Measurements from ENCODE around the gene PER1. TPM values are rescaled to one million over a fixed set of nuclear protein-coding genes. Genes with fewer than 3 reads are reported as not detected.

Gene PER1
- total RNA-seq (2022; extraction: Qiagen RNA extraction), result 49.3 to 55.5 TPM (median 53.3 TPM) in 5 replicates

GRCh38 chr17:8152112-8152775 lies at the start of gene PER1:
TSS of gene PER1 (minus strand) at chr17:8152404. CDS start at chr17:8150706, 1,698 bp downstream.

GRCh38 chr17:8189711-8190477 lies 37.7 kb upstream of the PER1 start, which contains the start of gene BORCS6:
TSS of gene BORCS6 (minus strand) at chr17:8190180. CDS start at chr17:8190140, 40 bp downstream.

GRCh38 chr17:8176197-8176940 lies 24.2 kb upstream of the PER1 start, which contains the start of gene TMEM107:
TSS of gene TMEM107 (minus strand) at chr17:8176380. CDS start at chr17:8176286, 94 bp downstream.

GRCh38 chr17:8162233-8162996 lies 10.2 kb upstream of the PER1 start, which contains the start of gene VAMP2:
TSS of gene VAMP2 (minus strand) at chr17:8162948. CDS start at chr17:8162879, 69 bp downstream.

GRCh38 chr17:8123695-8124349 lies 28.4 kb downstream of the PER1 start, which contains the start of gene HES7:
TSS of gene HES7 (minus strand) at chr17:8124106. CDS start at chr17:8124084, 22 bp downstream.

GRCh38 chr17:8117980-8118768 lies 34.0 kb downstream of the PER1 start, which contains the start of gene ALOXE3:
TSS of gene ALOXE3 (minus strand) at chr17:8118514. CDS start at chr17:8117990, 524 bp downstream.

Other genes with a start within 250 kb of the PER1 start
- 1.00 to 3.4 TPM (median 1.4 TPM) in 5 replicates for gene RNF227, start 236.1 kb downstream of the PER1 start, total RNA-seq (2022; extraction: Qiagen RNA extraction)
- gene KCNAB3, start 222.5 kb downstream of the PER1 start, total RNA-seq (2022; extraction: Qiagen RNA extraction), result 1.9 to 2.9 TPM (median 2.7 TPM) in 5 replicates
- gene TRAPPC1, start 220.5 kb downstream of the PER1 start, total RNA-seq (2022; extraction: Qiagen RNA extraction), result 302 to 325 TPM (median 321 TPM) in 5 replicates
- gene CNTROB, start 220.2 kb downstream of the PER1 start, total RNA-seq (2022; extraction: Qiagen RNA extraction), result 38.2 to 41.1 TPM (median 40.0 TPM) in 5 replicates
- gene GUCY2D, start 149.8 kb downstream of the PER1 start, total RNA-seq (2022; extraction: Qiagen RNA extraction), result 0.28 to 0.52 TPM (median 0.36 TPM) in 4 of 5 replicates, not detected in the other
- 0.21 to 0.48 TPM (median 0.31 TPM) in 5 replicates for gene ALOX15B, start 113.3 kb downstream of the PER1 start, total RNA-seq (2022; extraction: Qiagen RNA extraction)
- 1.2 to 1.6 TPM (median 1.4 TPM) in 5 replicates for gene ALOX12B, start 64.7 kb downstream of the PER1 start, total RNA-seq (2022; extraction: Qiagen RNA extraction)
- gene ALOXE3, start 33.9 kb downstream of the PER1 start, total RNA-seq (2022; extraction: Qiagen RNA extraction), result 6.3 to 10.0 TPM (median 6.4 TPM) in 5 replicates
- 1.6 to 5.3 TPM (median 4.8 TPM) in 5 replicates for gene HES7, start 28.3 kb downstream of the PER1 start, total RNA-seq (2022; extraction: Qiagen RNA extraction)
- 23.5 to 31.4 TPM (median 28.1 TPM) in 5 replicates for gene VAMP2, start 10.5 kb upstream of the PER1 start, total RNA-seq (2022; extraction: Qiagen RNA extraction)
- 20.0 to 21.8 TPM (median 20.6 TPM) in 5 replicates for gene TMEM107, start 24.0 kb upstream of the PER1 start, total RNA-seq (2022; extraction: Qiagen RNA extraction)
- 6.6 to 8.6 TPM (median 8.3 TPM) in 5 replicates for gene BORCS6, start 37.8 kb upstream of the PER1 start, total RNA-seq (2022; extraction: Qiagen RNA extraction)
- gene AURKB, start 58.2 kb upstream of the PER1 start, total RNA-seq (2022; extraction: Qiagen RNA extraction), result 137 to 153 TPM (median 149 TPM) in 5 replicates
- 11.4 to 16.1 TPM (median 15.6 TPM) in 5 replicates for gene CTC1, start 95.7 kb upstream of the PER1 start, total RNA-seq (2022; extraction: Qiagen RNA extraction)
- gene PFAS, start 96.9 kb upstream of the PER1 start, total RNA-seq (2022; extraction: Qiagen RNA extraction), result 42.7 to 53.6 TPM (median 45.8 TPM) in 5 replicates
- gene RANGRF, start 136.3 kb upstream of the PER1 start, total RNA-seq (2022; extraction: Qiagen RNA extraction), result 37.7 to 45.8 TPM (median 43.9 TPM) in 5 replicates
- gene SLC25A35, start 143.0 kb upstream of the PER1 start, total RNA-seq (2022; extraction: Qiagen RNA extraction), result 6.0 to 8.8 TPM (median 7.7 TPM) in 5 replicates
- gene ARHGEF15, start 157.8 kb upstream of the PER1 start, total RNA-seq (2022; extraction: Qiagen RNA extraction), result not detected in 5 replicates
- not detected in 5 replicates for gene ODF4, start 187.4 kb upstream of the PER1 start, total RNA-seq (2022; extraction: Qiagen RNA extraction)
- 3,568 to 3,900 TPM (median 3,728 TPM) in 5 replicates for gene RPL26, start 230.8 kb upstream of the PER1 start, total RNA-seq (2022; extraction: Qiagen RNA extraction)
- gene RNF222, start 245.4 kb upstream of the PER1 start, total RNA-seq (2022; extraction: Qiagen RNA extraction), result not detected in 5 replicates